Measurements from ENCODE around the gene PAEP.

PAEP gene

DNA sequence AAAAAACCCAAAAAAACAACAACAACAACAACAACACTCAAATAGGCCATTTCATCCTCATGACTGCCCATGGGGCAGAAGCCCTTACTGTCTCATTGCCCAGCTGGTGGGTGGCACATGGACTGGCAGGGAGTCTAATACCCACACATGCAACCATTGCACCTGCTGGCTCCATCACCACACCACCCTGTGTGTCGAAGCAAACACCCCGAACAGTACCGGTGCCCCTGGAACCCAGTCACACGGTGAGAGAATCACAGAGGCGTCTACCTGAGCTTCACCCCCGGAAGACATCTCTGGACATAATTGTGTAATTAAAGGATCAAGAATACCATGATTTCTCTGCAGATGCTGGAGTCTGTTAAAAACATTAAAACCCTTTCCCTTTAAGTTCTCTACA, 6.5 kb downstream of the PAEP start:
- Histone ChIP-seq H3K27ac (replicated peaks) (no peak overlapping the region), H3K4me3 (replicated peaks; ENCODE audit: insufficient read depth, low read length) (no peak overlapping the region), H3K27me3 (ENCODE audit: insufficient read depth, poor library complexity, severe bottlenecking) (peaks cover 2% of the 10 kb centered on the region)
- no peak for DNase-seq (ENCODE audit: low read depth in 1 of 2, low spot score in 1 of 2)
- TF ChIP-seq POLR2AphosphoS5 (IDR thresholded peaks at IDR 0.05; ENCODE audit: low read depth) (no peak), GABPA (IDR thresholded peaks at IDR 0.05; ENCODE audit: low read depth) (no peak), SPI1 (IDR thresholded peaks at IDR 0.05; ENCODE audit: borderline replicate concordance, low read depth) (no peak)
- TF ChIP-seq, protein P1, sequence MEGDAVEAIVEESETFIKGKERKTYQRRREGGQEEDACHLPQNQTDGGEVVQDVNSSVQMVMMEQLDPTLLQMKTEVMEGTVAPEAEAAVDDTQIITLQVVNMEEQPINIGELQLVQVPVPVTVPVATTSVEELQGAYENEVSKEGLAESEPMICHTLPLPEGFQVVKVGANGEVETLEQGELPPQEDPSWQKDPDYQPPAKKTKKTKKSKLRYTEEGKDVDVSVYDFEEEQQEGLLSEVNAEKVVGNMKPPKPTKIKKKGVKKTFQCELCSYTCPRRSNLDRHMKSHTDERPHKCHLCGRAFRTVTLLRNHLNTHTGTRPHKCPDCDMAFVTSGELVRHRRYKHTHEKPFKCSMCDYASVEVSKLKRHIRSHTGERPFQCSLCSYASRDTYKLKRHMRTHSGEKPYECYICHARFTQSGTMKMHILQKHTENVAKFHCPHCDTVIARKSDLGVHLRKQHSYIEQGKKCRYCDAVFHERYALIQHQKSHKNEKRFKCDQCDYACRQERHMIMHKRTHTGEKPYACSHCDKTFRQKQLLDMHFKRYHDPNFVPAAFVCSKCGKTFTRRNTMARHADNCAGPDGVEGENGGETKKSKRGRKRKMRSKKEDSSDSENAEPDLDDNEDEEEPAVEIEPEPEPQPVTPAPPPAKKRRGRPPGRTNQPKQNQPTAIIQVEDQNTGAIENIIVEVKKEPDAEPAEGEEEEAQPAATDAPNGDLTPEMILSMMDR (IDR thresholded peaks at IDR 0.05; ENCODE audit: insufficient read depth, low read length) = no peak
- TF ChIP-seq, protein P2, sequence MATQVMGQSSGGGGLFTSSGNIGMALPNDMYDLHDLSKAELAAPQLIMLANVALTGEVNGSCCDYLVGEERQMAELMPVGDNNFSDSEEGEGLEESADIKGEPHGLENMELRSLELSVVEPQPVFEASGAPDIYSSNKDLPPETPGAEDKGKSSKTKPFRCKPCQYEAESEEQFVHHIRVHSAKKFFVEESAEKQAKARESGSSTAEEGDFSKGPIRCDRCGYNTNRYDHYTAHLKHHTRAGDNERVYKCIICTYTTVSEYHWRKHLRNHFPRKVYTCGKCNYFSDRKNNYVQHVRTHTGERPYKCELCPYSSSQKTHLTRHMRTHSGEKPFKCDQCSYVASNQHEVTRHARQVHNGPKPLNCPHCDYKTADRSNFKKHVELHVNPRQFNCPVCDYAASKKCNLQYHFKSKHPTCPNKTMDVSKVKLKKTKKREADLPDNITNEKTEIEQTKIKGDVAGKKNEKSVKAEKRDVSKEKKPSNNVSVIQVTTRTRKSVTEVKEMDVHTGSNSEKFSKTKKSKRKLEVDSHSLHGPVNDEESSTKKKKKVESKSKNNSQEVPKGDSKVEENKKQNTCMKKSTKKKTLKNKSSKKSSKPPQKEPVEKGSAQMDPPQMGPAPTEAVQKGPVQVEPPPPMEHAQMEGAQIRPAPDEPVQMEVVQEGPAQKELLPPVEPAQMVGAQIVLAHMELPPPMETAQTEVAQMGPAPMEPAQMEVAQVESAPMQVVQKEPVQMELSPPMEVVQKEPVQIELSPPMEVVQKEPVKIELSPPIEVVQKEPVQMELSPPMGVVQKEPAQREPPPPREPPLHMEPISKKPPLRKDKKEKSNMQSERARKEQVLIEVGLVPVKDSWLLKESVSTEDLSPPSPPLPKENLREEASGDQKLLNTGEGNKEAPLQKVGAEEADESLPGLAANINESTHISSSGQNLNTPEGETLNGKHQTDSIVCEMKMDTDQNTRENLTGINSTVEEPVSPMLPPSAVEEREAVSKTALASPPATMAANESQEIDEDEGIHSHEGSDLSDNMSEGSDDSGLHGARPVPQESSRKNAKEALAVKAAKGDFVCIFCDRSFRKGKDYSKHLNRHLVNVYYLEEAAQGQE (IDR thresholded peaks at IDR 0.05; ENCODE audit: insufficient replicate concordance, low read depth) = no peak

DNA sequence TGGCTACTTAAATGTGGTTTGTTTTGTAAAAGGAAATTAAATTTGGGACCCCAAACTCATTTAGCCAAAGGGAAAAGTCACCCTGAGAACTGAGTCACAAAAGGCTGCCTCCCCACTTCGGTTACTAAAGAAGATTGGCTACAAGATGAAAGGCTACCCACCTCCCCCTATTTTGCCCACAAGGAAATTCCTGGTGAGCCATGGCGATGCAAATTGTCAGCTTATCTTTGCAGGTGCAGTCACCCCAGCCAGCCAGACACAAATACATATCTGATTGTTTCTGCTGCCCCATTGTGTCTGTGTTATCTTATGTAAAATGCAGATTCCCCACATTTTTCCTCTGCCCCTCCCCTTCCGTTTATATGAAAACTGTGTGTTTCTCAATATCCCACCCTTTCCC, 8.9 kb downstream of the PAEP start:
- Histone ChIP-seq H3K27ac (replicated peaks) (no peak overlapping the region), H3K4me3 (replicated peaks; ENCODE audit: insufficient read depth, low read length) (no peak overlapping the region), H3K27me3 (ENCODE audit: insufficient read depth, poor library complexity, severe bottlenecking) (peaks cover 2% of the 10 kb centered on the region)
- TF ChIP-seq, protein P1 (IDR thresholded peaks at IDR 0.05; ENCODE audit: insufficient read depth, low read length) = no peak
- TF ChIP-seq GABPA (IDR thresholded peaks at IDR 0.05; ENCODE audit: low read depth) = no peak
- TF ChIP-seq, protein P2 (IDR thresholded peaks at IDR 0.05; ENCODE audit: insufficient replicate concordance, low read depth) = no peak
- TF ChIP-seq SPI1 (IDR thresholded peaks at IDR 0.05; ENCODE audit: borderline replicate concordance, low read depth) = no peak
- no peak for TF ChIP-seq POLR2AphosphoS5 (IDR thresholded peaks at IDR 0.05; ENCODE audit: low read depth)
- no peak for DNase-seq (ENCODE audit: low read depth in 1 of 2, low spot score in 1 of 2)

DNA sequence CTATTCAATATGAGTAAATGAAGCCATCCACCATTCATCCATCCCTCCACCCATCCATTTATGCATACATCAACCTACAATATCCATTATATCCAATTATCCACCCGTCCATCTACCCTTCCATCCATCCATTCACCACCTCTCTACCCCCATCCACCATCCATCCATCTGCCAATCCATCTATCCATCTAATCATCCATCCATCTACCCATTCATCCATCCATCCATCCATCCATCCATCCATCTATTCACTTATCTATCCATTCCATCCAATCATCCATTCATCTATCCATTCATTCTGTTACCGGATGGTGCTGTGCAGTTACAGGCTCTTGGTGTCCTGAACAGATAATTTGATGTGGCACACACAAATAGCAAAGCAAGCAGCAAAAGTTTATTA, 10.7 kb downstream of the PAEP start:
- TF ChIP-seq GABPA (IDR thresholded peaks at IDR 0.05; ENCODE audit: low read depth) = no peak
- TF ChIP-seq, protein P2 (IDR thresholded peaks at IDR 0.05; ENCODE audit: insufficient replicate concordance, low read depth) = no peak
- TF ChIP-seq, protein P1 (IDR thresholded peaks at IDR 0.05; ENCODE audit: insufficient read depth, low read length) = no peak
- no peak for TF ChIP-seq SPI1 (IDR thresholded peaks at IDR 0.05; ENCODE audit: borderline replicate concordance, low read depth)
- no peak for TF ChIP-seq POLR2AphosphoS5 (IDR thresholded peaks at IDR 0.05; ENCODE audit: low read depth)
- Histone ChIP-seq H3K27me3 (ENCODE audit: insufficient read depth, poor library complexity, severe bottlenecking) (peaks cover 2% of the 10 kb centered on the region), H3K27ac (replicated peaks) (no peak overlapping the region), H3K4me3 (replicated peaks; ENCODE audit: insufficient read depth, low read length) (no peak overlapping the region)
- no peak for DNase-seq (ENCODE audit: low read depth in 1 of 2, low spot score in 1 of 2)

All from HL-60 (cell line).